Upper lobe of left lung (tissue), 4 donors: ENCODE measurements around the gene CDK2.

Experiments used
- CTCF ChIP-seq, 6 experiments: fragments of 450-650 bp in 4 of 6; fragments of 200-600 bp in 2 of 6; sonication (generic) in 2 of 6; IDR thresholded peaks; one replicate each; pipeline ENCODE4 v1.5.1; 2016 to 2019; ENCODE audit warnings: antibody characterized with exemption in 6 of 6
- POLR2A ChIP-seq, 4 donors: fragments of 450-650 bp; IDR thresholded peaks; one replicate each; pipeline ENCODE4 v1.5.1; 2016 to 2017; ENCODE audit warnings: antibody characterized with exemption in 4 of 4, mild to moderate bottlenecking in 2 of 4

- TF ChIP-seq POLR2A (IDR thresholded peaks at IDR 0.05) (no peak), CTCF (IDR thresholded peaks at IDR 0.05) (no peak)
Measured at GRCh38 chr12:55942577-55943136, 24.0 kb upstream of the CDK2 start.
